Hematopoietic multipotent progenitor cell treated with erythropoietin and hydrocortisone succinate and interleukin-3 and kit ligand, for 8 days (in vitro differentiated cells): ENCODE results near the gene CBLN2.
A peak's percentile ranks its signal among the peaks of the same experiment; 100 is the strongest.

Source experiments
- DNase-seq: peaks from one replicate; pipeline ENCODE4 v3.0.0-alpha.2; 2015

Gene CBLN2

DNA sequence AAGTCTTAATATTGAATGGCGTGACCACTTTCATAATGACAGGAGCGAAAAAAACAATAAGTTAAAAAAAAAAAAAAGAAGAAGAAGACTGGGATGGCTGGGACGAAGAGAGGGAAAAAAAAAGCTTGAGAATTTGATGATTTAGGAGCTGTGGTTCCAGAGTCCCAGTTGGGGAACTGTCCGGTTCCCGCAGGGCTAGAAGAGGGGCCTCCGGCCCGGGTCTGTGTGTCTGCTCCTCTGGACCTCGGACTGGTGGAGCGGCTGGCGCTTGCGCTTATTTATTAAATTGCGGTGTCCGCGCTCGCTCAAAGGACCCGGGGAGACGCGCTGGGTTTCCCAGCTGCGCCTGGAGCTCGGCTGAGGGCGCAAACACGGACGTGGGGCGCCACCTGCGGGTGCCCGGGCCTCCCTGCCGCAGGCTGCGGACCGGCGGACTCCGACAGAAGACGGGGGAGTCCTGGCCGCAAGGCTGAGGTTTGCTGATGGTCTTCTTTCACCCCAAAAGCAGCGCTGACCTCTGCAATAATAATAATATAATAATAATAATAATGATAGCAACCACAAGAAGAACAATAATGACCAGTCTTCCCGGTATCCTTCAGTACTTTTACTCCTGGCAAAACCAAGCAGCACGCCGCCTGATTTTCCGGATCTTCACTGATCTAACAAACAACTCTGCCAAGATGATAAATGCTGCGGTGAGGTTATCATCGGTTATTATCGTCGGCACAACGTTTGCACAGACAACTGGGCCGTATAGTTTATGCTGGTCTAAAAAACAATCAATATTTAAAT lies at the start of gene CBLN2:
TSS of gene CBLN2 (minus strand) at position 251 of the 795 bp plus-strand sequence. CDS start 2,182 bp downstream, outside the sequence.
- peak; percentile 35 for DNase-seq

- DNase-seq: no peak
Measured at GRCh38 chr18:72588360-72588759, 44.2 kb upstream of the CBLN2 start.

DNA sequence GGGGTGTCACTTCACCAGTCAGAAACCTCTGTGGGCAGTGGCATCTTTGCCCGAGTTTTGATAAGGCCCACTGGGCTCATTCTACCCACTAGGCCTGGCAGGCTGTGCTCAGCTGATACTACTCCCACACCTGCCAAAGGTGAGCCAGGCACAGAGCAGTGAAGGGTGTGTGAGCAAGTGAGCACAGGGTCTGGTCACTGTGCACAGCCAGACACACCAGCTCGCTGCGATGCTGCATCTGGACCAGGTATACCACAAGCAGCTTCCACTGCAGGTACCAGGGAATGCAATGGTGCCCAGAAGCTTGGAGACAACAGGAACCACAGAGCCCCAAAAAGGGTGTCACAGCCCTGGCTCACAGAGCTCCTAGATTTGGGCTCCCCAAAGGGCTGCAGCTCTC lies 40.6 kb upstream of the CBLN2 start:
- no peak for DNase-seq

DNA sequence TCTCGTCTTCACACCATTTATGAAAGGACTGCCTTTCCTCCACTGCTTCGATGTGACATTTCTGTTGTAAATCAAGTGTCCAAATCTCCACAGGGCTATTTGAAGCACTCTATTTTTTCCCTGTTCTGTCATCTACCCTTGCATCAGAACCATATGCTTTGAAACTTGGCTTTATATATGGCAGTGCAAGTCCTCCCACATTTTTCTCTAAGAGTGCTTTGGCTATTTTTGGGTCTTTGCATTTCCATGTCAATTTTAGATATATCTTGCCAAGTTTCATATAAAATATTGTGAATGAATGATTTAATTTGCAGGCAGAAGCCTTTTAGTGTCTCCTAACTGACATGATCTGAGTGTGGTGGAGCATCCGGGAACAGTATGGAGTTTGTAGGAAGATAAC lies 37.8 kb upstream of the CBLN2 start:
- no peak for DNase-seq

GRCh38 chr18:72572896-72573295 lies 28.8 kb upstream of the CBLN2 start:
- DNase-seq: no peak

GRCh38 chr18:72566290-72566689 lies 22.1 kb upstream of the CBLN2 start:
- no peak for DNase-seq

DNA sequence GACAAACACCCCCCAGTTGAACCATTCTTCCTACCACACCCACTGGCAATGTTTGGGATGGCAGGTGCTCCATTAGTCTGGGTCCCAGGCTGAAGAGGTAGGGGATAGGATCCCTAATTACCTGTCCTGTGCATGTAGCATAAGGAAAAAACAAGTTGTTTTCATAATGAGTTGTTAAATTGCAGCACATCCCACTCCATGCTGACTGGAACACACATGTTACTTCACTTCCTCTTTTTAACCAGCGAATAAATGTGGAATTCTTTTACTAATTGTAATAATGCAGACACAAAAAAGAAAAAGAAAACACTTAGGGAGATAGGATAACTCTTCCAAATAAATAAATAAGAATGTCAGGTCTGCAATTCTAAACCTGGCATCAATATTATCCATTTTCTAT lies 11.8 kb upstream of the CBLN2 start:
- DNase-seq: no peak

DNA sequence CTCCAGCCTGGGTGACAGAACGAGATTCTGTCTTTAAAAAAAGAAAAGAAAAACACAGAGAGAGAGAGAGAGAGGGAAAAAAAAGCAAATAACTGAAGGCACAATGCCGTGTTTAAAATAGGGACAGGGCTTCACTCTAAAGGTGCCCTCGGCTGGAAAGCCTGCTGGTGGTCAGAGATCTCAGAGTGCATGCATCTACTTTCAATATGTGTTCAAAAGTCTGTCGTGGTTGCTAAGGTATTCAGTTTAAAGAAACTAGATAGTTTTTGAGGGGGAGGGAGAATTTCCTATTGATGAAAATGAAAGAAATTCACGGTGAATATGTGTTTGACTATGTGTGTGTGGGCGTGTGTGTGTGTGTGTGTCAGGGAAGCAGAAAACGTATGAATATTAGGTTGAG lies 11.0 kb upstream of the CBLN2 start:
- DNase-seq: no peak

DNA sequence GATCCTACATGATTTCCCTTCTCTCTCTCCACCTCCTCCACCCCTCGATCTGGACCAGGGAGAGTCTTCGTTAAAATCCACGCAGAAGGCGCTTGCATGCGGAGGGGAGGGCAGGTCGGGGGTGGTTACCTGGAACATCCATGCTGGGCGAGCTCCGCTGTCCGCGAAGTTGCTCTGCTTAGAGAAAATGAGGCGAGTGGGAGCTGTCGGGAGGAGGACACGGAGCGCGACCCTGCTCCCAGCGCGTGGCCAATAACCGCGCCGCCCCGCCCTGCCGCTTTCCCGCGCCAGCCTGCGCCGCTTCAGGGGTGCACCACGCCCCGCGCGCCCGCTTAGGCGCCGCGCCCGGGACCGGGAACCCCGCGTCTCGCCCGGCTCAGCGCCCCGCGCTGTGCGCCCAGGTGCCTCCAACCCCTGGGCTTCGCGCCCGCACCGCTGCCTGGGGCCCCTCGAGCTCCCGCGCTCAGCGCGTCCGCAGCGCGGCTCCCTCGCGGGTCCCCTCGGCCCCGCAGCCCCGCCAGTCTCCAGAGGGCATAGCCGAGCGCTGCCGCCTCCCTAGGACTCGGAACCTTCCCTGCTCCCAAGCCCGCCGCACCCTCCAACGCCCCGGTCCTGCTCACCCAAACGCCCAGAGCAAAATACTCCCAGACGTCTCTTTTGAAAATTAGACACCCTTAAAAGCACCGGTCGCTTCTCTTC lies 636 bp downstream of the CBLN2 start:
- DNase-seq: no peak

- DNase-seq: no peak
Measured at GRCh38 chr18:72542984-72543356, 1.2 kb downstream of the CBLN2 start.

DNA sequence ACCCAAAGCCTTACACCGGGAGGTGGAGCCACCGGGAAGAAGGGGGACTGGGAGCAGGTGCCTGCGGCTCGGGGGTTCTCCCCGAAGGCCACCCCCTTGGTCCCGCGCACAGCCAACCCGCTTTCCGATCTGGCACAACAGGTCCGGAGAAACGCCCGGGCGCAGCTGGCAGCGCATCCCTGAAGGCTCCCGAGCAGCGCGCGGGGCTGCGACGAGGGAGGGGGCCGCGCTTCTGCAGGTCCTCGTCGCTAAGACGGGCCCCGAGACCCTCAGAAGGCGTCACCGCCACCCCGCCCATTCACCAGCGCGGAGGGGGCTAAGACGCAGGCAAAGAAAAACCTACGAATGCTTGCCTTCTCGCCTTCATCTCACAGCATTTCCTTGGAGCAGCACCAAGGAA lies 1.8 kb downstream of the CBLN2 start:
- no peak for DNase-seq

DNA sequence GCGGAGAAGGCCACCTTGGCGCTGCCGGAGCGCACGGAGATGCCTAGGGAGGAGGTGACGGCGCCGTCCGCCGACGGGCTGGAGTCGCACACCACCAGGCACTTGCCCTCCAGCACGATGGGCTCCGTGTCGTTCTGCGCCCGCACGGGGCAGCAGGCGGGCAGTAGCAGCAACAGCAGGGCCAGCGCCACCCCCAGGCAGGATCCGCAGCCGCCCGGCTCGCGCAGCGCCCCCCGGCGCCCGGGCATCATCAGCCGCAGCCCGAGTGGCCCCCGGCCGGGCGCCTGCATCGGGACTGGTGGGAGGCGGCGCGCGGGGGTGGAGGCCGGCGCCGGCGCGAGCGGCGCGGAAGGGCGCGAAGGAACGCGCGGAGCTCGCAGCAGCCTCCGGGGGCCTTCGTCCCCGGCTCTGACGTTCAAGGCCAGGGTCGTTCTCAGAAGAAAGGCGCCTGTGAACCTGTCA lies 2.2 kb downstream of the CBLN2 start:
- no peak for DNase-seq

DNA sequence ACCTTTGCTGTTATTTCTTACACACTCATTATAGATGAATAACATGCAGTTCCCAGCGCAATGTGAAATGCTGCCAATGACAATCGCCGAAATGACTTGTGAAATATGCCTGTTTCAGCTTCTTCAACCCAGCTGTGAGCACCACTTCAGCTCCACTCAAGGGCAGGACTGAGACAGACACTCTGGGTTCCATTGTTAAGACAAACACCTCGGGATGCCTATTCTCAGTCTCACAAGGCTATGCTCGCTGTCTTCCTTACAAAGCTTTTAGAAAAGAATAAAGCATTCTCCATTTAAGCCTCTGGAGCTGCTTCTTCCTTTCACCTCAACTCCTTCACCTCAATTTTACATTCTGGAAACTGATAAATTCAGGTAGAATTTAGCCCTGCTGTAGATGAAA lies 4.2 kb downstream of the CBLN2 start:
- DNase-seq: no peak

GRCh38 chr18:72530622-72531021 lies 13.5 kb downstream of the CBLN2 start:
- DNase-seq: no peak

DNA sequence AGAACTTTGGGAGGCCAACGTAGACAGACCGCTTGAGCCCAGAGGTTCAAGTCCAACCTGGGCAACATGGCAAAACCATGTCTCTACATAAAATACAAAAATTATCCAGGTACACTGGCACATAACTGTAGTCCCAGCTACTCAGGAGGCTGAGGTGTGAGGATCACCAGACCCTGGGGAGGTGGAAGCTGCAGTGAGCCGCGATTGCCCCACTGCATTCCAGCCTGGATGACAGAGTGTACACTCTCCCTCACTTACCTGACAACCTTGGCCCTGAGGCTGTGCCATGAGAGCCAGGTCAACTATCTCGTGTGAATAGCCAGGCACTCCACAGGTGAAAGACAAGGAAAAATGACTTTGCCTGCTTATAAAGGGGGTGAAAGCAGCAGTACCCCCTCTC lies 39.3 kb downstream of the CBLN2 start:
- no peak for DNase-seq

GRCh38 chr18:72502671-72503431 lies 41.3 kb downstream of the CBLN2 start:
- no peak for DNase-seq

- DNase-seq: no peak
Measured at GRCh38 chr18:72492497-72492896, 51.6 kb downstream of the CBLN2 start.
